ENCODE data around the gene PPP2CA.

Gene PPP2CA

GRCh38 chr5:134207696-134208095, 18.2 kb downstream of the PPP2CA start:
- TF ChIP-seq, protein P1, sequence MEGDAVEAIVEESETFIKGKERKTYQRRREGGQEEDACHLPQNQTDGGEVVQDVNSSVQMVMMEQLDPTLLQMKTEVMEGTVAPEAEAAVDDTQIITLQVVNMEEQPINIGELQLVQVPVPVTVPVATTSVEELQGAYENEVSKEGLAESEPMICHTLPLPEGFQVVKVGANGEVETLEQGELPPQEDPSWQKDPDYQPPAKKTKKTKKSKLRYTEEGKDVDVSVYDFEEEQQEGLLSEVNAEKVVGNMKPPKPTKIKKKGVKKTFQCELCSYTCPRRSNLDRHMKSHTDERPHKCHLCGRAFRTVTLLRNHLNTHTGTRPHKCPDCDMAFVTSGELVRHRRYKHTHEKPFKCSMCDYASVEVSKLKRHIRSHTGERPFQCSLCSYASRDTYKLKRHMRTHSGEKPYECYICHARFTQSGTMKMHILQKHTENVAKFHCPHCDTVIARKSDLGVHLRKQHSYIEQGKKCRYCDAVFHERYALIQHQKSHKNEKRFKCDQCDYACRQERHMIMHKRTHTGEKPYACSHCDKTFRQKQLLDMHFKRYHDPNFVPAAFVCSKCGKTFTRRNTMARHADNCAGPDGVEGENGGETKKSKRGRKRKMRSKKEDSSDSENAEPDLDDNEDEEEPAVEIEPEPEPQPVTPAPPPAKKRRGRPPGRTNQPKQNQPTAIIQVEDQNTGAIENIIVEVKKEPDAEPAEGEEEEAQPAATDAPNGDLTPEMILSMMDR (conservative IDR thresholded peaks at IDR 0.05), result no peak
- no peak for TF ChIP-seq ZFX (IDR thresholded peaks at IDR 0.05)
- no peak overlapping the region for H3K27ac ChIP-seq

- no peak overlapping the region for H3K27ac ChIP-seq
- TF ChIP-seq, protein P1 (conservative IDR thresholded peaks at IDR 0.05), result no peak
- TF ChIP-seq ZFX (IDR thresholded peaks at IDR 0.05), result no peak
Measured at GRCh38 chr5:134206627-134207160, 19.2 kb downstream of the PPP2CA start.

DNA sequence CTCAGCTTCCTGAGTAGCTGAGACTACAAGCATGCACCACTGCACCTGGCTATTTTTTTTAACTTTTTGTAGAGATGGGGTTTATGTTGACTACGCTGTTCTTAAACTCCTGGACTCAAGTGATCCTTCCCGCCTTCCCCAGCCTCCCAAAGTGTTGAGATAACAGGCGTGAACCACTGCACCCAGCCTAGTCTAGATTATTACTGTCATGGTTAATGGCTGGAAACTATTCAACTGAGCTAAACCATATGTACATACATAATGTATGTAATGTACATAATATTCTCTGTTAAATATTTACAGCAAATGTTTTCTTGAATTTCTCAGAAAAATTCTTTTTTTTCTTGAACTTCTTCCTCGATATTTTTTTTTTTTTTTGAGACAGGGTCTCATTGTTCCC, 21.3 kb downstream of the PPP2CA start:
- no peak overlapping the region for H3K27ac ChIP-seq
- no peak for TF ChIP-seq ZFX (IDR thresholded peaks at IDR 0.05)

DNA sequence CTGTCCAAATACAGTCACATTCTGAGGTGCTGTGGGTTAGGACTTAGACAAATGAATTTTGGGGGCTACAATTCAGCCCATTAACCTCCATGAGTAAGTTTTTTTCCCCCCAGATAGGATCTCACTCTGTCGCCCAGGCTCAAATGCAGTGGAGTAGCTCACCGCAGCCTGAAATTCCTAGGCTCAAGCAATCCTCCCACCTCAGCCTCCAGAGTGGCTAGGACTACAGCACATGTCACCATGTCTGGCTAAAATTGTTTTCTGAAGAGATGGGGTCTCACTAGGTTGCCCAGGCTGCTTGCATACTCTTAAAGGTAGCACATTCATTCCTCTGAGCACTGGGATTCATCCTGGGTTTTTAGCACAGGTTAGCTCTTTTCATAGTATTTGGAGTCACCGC, 22.2 kb downstream of the PPP2CA start:
- no peak overlapping the region for H3K27ac ChIP-seq
- TF ChIP-seq, protein P1 (conservative IDR thresholded peaks at IDR 0.05), result no peak
- TF ChIP-seq ZFX (IDR thresholded peaks at IDR 0.05), result no peak

GRCh38 chr5:134195666-134196065, 30.2 kb downstream of the PPP2CA start:
- H3K27ac ChIP-seq, result no peak overlapping the region
- TF ChIP-seq, protein P1 (conservative IDR thresholded peaks at IDR 0.05), result no peak
- no peak for TF ChIP-seq ZFX (IDR thresholded peaks at IDR 0.05)

DNA sequence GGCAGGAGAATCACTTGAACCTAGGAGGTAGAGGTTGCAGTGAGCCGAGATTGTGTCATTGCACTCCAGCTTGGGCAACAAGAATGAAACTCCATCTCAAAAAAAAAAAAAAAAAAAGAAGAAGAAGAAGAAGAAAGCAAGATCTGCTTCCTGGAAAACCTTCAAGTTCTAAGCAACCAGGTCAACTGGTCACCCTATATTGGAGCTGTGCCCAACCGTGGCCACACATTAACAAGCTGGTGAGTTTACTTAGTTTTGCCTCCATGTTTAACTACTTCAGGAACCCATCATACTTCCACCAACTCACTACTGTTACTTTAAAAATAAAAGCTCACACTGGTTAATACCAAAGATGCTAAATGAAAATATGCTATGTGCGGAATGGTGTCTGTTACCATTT, 36.8 kb downstream of the PPP2CA start:
- no peak overlapping the region for H3K27ac ChIP-seq
- TF ChIP-seq, protein P1 (conservative IDR thresholded peaks at IDR 0.05), result no peak
- no peak for TF ChIP-seq ZFX (IDR thresholded peaks at IDR 0.05)

DNA sequence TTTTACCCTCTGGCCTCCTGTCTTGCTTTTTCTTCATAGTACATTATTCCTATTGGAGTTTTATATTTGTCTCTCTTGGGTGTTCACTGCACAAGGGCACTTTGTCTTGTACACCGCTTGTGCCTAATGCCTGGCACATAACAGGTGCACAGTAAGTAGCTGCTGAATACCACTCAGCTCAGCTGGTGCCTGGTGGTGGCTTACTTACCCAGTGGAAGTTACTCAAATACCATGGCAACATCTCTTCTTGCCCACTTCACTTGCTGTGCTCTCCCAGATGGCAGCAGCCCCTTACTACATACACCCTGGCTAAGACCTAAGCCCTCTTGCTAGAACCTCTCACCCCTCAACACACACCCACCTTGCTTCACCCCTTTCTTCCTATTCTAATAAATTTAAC, 37.8 kb downstream of the PPP2CA start:
- H3K27ac ChIP-seq, result no peak overlapping the region
- no peak for TF ChIP-seq ZFX (IDR thresholded peaks at IDR 0.05)
- TF ChIP-seq, protein P1 (conservative IDR thresholded peaks at IDR 0.05), result no peak
